Epithelial cell of proximal tubule (primary cell): ENCODE results near the gene SH3RF1. TPM values are rescaled to one million over a fixed set of nuclear protein-coding genes. Genes with fewer than 3 reads are reported as not detected.

Experiments used
- DNase-seq: peaks from one replicate; pipeline ENCODE4 v3.0.0-alpha.2; 2011; ENCODE audit warnings: low read depth
- H3K4me3 ChIP-seq: 2 replicates; pipeline ENCODE4 v1.5.1; 2011; ENCODE audit warnings: low read depth, mild to moderate bottlenecking, low read length
- total RNA-seq: library from RNA; depleted of rRNA; stranded (reverse); fragments of >200 nt; gene quantifications from 2 replicates; pipeline ENCODE4 v1.2.3, GENCODE V29; 2015
- TF ChIP-seq, protein P1 (sequence below): conservative IDR thresholded peaks from 2 replicates; pipeline ENCODE4 v1.5.1; 2012; ENCODE audit warnings: low read depth, mild to moderate bottlenecking, low read length

SH3RF1 gene
- total RNA-seq, 1 donor from 2014 or later, result 25.8 TPM

GRCh38 chr4:169236873-169237626 lies 33.7 kb downstream of the SH3RF1 start:
- no peak for DNase-seq
- H3K4me3 ChIP-seq, result no peak overlapping the region
- TF ChIP-seq, protein P1, sequence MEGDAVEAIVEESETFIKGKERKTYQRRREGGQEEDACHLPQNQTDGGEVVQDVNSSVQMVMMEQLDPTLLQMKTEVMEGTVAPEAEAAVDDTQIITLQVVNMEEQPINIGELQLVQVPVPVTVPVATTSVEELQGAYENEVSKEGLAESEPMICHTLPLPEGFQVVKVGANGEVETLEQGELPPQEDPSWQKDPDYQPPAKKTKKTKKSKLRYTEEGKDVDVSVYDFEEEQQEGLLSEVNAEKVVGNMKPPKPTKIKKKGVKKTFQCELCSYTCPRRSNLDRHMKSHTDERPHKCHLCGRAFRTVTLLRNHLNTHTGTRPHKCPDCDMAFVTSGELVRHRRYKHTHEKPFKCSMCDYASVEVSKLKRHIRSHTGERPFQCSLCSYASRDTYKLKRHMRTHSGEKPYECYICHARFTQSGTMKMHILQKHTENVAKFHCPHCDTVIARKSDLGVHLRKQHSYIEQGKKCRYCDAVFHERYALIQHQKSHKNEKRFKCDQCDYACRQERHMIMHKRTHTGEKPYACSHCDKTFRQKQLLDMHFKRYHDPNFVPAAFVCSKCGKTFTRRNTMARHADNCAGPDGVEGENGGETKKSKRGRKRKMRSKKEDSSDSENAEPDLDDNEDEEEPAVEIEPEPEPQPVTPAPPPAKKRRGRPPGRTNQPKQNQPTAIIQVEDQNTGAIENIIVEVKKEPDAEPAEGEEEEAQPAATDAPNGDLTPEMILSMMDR, result no peak

DNA sequence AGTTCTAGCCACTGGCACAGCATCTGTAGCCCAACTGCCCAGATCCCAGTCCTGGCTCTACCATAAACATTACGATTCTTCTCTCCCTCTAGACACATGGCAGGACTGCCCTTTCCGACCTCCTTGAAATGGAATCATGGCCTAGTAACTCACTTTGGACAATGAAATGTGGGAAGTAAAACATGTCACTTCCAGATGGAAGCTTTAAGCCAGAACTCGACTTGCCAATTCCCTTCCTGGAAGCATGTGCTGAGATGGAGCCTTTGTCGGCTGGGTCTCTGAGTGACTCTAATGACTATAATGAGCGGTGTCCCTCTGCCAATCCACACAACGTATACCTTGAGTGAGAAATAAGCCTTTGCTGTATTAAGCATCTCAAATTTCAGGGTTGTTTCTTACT lies 34.7 kb downstream of the SH3RF1 start:
- TF ChIP-seq, protein P1, result no peak
- no peak for DNase-seq
- no peak overlapping the region for H3K4me3 ChIP-seq

DNA sequence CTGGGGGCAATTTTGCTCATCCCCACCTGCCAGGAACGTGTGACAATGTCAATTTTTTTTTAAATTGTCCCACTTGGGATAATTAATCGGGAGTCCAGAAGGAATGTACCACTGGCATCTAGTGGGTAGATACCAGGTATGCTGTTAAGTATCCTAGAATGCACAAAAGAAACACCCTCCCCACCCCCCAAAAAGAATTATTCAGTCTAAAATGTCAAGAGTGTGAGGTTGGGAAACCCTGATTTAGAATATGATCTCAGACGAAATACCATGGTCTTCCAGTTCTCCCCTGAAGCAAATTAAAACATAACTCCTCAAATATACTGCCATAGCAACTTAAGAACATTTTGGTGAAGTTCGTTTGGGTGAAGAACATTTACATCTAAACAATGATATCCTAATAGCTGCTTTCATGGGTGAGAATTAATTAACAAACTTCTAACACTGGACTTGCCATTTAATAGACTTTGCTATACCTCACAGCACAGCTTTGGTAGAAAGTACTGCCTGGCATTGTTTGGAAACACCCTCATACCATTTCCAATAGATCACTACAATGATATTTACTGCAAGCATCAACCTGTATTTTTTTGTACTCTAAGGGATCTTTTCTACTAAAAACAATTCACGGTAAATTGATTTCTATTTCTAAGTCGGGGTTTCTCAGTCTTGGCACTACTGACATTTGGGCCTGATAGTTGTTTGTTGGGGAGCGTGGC lies 36.5 kb downstream of the SH3RF1 start:
- H3K4me3 ChIP-seq, result no peak overlapping the region
- no peak for DNase-seq
- TF ChIP-seq, protein P1, result no peak

DNA sequence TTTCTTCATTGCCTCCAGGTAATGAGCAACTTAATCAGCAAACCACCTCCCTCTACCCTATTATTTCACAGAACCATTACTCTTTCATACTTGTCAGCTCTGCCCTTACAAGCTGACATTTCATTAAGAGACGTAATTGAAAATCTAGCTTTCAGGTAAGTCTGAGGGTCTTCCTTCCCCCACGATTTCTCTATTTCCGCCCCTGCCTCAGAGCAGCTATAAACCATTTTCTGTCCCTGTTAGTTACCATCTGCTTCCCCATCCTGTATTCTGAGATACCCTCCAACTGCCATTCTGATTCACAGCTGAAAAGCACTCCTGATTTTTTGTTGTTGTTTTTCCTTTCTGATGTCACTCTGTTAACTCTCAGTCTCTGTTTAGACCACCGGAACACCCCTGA lies 37.1 kb downstream of the SH3RF1 start:
- H3K4me3 ChIP-seq, result no peak overlapping the region
- TF ChIP-seq, protein P1, result no peak
- DNase-seq, result no peak

DNA sequence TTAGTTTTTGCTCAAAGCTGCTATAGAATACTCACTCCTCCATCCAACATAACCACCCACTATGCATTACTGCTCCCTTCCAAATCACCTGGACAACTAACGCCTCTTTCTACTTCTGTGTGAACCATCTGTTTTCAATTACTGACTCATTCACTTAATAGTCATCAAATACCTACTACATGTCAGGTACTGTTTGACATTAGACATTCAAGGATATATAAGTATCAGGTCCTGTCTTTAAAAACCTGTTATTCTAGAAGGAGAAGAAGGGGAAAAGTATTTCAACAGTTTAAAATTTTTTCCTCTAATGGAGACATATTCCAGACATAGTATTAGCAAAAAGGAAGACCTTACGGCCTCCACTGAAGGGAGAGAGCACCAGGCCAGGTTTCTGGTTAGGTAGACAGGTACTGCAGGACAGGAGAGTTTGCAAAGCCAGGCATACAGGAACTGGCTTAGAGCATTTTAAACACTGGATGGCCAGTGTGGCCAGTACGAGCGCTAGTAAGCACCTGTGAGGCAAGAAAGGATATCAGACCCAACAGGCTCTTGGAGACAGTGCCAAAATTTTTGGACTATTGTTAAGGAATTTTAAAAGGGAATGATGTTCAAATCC lies 39.0 kb downstream of the SH3RF1 start:
- no peak overlapping the region for H3K4me3 ChIP-seq
- TF ChIP-seq, protein P1, result no peak
- no peak for DNase-seq

GRCh38 chr4:169229571-169230028 lies 41.2 kb downstream of the SH3RF1 start:
- no peak overlapping the region for H3K4me3 ChIP-seq
- peak; percentile 88 for DNase-seq
- TF ChIP-seq, protein P1, result no peak
